ENCODE data around the gene ITGB2.

The ITGB2 gene

DNA sequence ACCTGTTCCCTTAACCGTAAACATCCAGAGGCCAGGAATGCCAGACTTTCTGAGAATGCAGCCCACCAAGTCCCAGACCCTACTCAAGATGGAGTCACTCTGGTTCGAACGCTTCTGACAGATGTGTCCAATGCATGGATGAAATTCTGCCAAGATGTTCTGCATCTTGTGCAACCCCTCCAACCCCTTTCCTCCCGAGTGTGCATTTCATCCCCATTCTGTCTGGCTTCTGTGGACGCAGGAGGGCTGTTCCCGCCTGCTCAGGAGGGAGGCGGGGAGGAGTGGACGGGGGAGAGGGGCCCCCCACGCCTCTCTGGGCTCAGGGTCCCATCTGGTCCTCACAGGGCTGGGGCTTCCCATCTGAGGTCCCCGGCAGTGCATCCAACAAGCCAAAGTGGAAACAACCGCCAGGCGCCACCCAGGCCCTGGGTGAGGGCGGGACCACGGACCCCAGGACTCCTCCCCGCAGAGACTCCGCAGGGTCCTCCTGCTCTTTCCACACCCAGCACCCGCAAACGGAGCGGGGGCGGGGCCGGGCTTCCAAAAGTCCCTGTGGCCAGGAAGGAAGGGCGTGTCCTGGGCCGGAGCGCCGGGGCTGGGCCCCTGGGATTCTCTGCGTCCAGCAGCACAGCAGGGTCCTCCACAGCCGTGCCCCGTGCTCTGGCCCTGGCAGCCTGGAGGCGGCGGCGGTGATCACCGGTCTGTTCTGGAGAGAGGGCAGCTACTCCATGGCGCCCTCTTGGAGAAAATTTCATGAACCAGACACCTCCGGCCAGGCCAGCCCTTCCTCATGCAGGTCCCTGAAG is 75.1 kb downstream of the ITGB2 start:
- peak; percentile 56 for DNase-seq

- no peak for DNase-seq
These were observed 76.4 kb downstream of the ITGB2 start for GRCh38 chr21:44844256-44844655.

DNA sequence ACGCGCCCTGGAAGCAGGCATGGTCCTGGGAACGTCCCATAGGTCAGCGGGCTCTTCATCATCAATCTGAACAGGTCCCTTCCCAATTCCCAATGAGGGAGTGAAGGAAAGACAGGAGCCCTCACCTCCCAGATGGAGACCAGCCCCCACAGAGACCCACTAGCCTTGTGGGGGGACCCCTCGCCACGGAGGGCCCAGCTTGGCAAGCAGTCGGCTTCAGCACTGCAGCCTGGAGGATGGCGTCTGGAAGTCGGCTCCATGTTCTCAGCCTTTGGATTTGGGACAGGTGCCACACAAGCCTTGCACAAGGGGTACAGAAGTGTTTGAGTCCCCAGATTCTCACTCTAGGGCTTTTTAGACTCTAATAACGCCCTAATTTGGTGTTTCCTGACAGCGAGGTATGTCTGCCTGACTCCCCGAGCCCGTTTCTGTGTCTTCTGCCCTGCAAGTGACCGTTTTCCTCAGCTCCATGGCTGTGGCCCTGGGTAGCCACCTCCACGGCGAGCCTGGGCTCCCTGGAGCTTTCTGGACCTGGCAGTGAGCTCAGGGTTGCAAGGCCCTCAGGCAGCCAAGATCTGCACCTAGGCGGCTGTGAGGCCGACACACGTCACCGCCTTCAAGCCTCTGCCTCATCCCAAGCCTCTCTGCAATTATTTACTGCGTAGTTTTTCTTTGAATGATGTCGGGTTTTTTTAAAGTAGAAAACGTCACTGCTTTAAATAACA is 77.8 kb downstream of the ITGB2 start:
- no peak for DNase-seq

- no peak for DNase-seq
These were observed 78.6 kb downstream of the ITGB2 start for GRCh38 chr21:44842087-44842486.

GRCh38 chr21:44840771-44841170 is 79.9 kb downstream of the ITGB2 start:
- no peak for DNase-seq

DNA sequence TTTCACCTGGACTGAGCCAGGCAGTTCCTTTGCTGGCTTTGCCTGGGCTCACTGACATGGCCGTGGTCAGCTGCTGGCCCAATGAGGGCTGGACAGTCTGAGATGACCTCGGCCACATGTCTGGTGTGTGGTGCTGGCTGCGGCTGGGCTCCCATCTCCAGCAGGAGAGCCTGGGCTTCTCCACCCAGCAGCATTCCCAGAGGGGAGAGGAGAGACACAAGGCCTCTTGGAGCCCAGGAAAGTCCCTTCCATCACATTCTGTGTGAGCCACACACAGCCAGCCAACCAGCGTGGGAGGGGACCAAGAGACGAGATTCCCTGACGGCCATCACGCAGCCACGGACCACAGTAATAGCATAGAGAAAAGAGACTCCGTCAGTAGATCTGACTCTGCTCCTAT is 81.7 kb downstream of the ITGB2 start:
- no peak for DNase-seq

GRCh38 chr21:44838039-44838895 is 82.4 kb downstream of the ITGB2 start:
- no peak for DNase-seq

- no peak for DNase-seq
These were observed 83.2 kb downstream of the ITGB2 start for GRCh38 chr21:44837537-44837936.

DNA sequence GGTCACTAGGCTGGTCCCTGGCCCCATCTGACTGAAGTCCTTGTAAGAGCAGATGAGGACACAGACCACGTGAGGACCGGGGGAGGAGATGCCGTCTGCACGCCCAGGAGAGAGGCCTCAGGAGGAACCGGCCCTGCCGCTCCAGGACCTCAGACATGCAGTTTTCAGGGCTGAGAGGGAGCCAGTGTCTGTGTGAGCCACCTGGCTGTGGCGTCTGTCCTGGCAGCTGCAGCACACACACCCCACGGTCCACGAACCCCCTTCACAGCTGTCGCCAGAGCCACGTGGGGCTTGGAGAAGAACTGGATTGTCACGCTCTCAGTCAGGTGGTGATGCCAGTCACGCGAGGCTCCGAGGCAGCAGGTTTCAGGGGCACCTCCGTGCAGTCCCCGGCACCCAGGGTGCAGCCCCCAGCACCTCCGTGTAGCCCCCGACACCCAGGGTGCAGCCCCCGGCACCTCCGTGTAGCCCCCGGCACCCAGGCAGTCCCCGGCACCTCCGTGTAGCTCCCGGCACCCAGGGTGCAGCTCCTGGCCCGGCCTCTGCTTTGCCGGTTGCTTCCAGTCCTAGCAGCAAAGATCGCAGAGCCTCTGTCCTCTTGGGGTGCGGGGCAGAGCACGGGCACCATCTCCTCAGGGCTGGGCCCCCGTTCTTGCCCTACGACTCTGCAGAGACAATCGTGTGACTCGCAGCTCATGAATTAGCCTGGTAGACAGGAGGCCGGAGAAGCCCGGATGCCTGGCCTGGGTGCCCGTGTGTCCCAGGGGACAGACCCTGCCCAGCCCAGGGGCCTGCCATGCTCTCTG is 83.8 kb downstream of the ITGB2 start:
- DNase-seq, result peak; percentile 31

- DNase-seq, result no peak
These were observed 84.4 kb downstream of the ITGB2 start for GRCh38 chr21:44836349-44836665.

All from fibroblast of skin of scalp (primary cell).